ENCODE results near the gene FAM174B. TPM values are rescaled to one million over a fixed set of nuclear protein-coding genes. Genes with fewer than 3 reads are reported as not detected.

FAM174B gene
- total RNA-seq, 2 experiments from 2014 or later = 3.4 to 3.6 TPM

GRCh38 chr15:92586966-92587365 is 68.6 kb downstream of the FAM174B start:
- DNase-seq (no peak), ATAC-seq (ENCODE audit: poor library complexity) (no peak)
- Mint-ChIP-seq H3K27me3 (peaks cover 20% of the 10 kb centered on the region), H3K27ac (no peak overlapping the region), H3K4me3 (no peak overlapping the region), H3K9me3 (no peaks in the 10 kb centered on the region), H3K36me3 (ENCODE audit: low read depth) (no peaks in the 10 kb centered on the region), H3K4me1 (ENCODE audit: low read depth) (no peaks in the 10 kb centered on the region)
- Histone ChIP-seq H3K4me1 (ENCODE audit: insufficient read depth, low read length) (no peaks in the 10 kb centered on the region), H3K27ac (ENCODE audit: low read depth in 1 of 2, low read length in 2 of 2) (no peak overlapping the region), H3K9me3 (ENCODE audit: control insufficient read depth in 1 of 2, insufficient read depth in 1 of 2, low read length in 2 of 2) (no peaks in the 10 kb centered on the region), H3K27me3 (ENCODE audit: control insufficient read depth in 1 of 2, insufficient read depth in 2 of 2, low read length in 2 of 2) (peaks cover 0 to 3% of the 10 kb centered on the region in 2 experiments), H3K4me3 (ENCODE audit: low read length) (no peak overlapping the region), H3K36me3 (ENCODE audit: insufficient read depth, low read length) (no peaks in the 10 kb centered on the region)
- POLR2A ChIA-PET = no interaction called here
- no peak for TF ChIP-seq CTCF (IDR thresholded peaks at IDR 0.05)
- intact Hi-C loops (cut with DNase I, micrococcal nuclease) = no loop called here
- CTCF ChIA-PET = no interaction called here

GRCh38 chr15:92586383-92586942 is 69.1 kb downstream of the FAM174B start:
- DNase-seq (no peak), ATAC-seq (ENCODE audit: poor library complexity) (no peak)
- POLR2A ChIA-PET = no interaction called here
- H3K27me3 ChIP-seq (ENCODE audit: control insufficient read depth in 1 of 2, insufficient read depth in 2 of 2, low read length in 2 of 2) = peaks cover 0 to 3% of the 10 kb centered on the region in 2 experiments
- TF ChIP-seq CTCF (IDR thresholded peaks at IDR 0.05) = no peak
- peaks cover 20% of the 10 kb centered on the region for H3K27me3 Mint-ChIP-seq
- no peaks in the 10 kb centered on the region for H3K4me1 Mint-ChIP-seq (ENCODE audit: low read depth)
- H3K9me3 ChIP-seq (ENCODE audit: control insufficient read depth in 1 of 2, insufficient read depth in 1 of 2, low read length in 2 of 2) = no peaks in the 10 kb centered on the region
- no peaks in the 10 kb centered on the region for H3K36me3 Mint-ChIP-seq (ENCODE audit: low read depth)
- no peaks in the 10 kb centered on the region for H3K4me1 ChIP-seq (ENCODE audit: insufficient read depth, low read length)
- H3K4me3 ChIP-seq (ENCODE audit: low read length) = no peak overlapping the region
- H3K27ac Mint-ChIP-seq = no peak overlapping the region
- H3K36me3 ChIP-seq (ENCODE audit: insufficient read depth, low read length) = no peaks in the 10 kb centered on the region
- CTCF ChIA-PET = no interaction called here
- intact Hi-C loops (cut with DNase I, micrococcal nuclease) = no loop called here
- no peaks in the 10 kb centered on the region for H3K9me3 Mint-ChIP-seq
- H3K27ac ChIP-seq (ENCODE audit: low read depth in 1 of 2, low read length in 2 of 2) = no peak overlapping the region
- H3K4me3 Mint-ChIP-seq = no peak overlapping the region

GRCh38 chr15:92584105-92584504 is 71.5 kb downstream of the FAM174B start:
- no peak overlapping the region for H3K27ac ChIP-seq (ENCODE audit: low read depth in 1 of 2, low read length in 2 of 2)
- no peak for TF ChIP-seq CTCF (IDR thresholded peaks at IDR 0.05)
- ChIA-PET CTCF (no interaction called here), POLR2A (no interaction called here)
- Mint-ChIP-seq H3K4me1 (ENCODE audit: low read depth) (no peaks in the 10 kb centered on the region), H3K27me3 (peaks cover 20% of the 10 kb centered on the region), H3K9me3 (no peaks in the 10 kb centered on the region), H3K4me3 (no peak overlapping the region), H3K36me3 (ENCODE audit: low read depth) (no peaks in the 10 kb centered on the region), H3K27ac (no peak overlapping the region)
- no peak for DNase-seq
- intact Hi-C loops (cut with DNase I, micrococcal nuclease) = no loop called here
- H3K27me3 ChIP-seq (ENCODE audit: control insufficient read depth in 1 of 2, insufficient read depth in 2 of 2, low read length in 2 of 2) = peaks cover 0 to 3% of the 10 kb centered on the region in 2 experiments
- ATAC-seq (ENCODE audit: poor library complexity) = no peak
- no peaks in the 10 kb centered on the region for H3K36me3 ChIP-seq (ENCODE audit: insufficient read depth, low read length)
- H3K4me3 ChIP-seq (ENCODE audit: low read length) = no peak overlapping the region
- H3K4me1 ChIP-seq (ENCODE audit: insufficient read depth, low read length) = no peaks in the 10 kb centered on the region
- H3K9me3 ChIP-seq (ENCODE audit: control insufficient read depth in 1 of 2, insufficient read depth in 1 of 2, low read length in 2 of 2) = no peaks in the 10 kb centered on the region

All from CD4-positive, alpha-beta T cell (primary cell).